Measurements from ENCODE around the gene KIFC1.
A peak's percentile ranks its signal among the peaks of the same experiment; 100 is the strongest.

The KIFC1 gene

DNA sequence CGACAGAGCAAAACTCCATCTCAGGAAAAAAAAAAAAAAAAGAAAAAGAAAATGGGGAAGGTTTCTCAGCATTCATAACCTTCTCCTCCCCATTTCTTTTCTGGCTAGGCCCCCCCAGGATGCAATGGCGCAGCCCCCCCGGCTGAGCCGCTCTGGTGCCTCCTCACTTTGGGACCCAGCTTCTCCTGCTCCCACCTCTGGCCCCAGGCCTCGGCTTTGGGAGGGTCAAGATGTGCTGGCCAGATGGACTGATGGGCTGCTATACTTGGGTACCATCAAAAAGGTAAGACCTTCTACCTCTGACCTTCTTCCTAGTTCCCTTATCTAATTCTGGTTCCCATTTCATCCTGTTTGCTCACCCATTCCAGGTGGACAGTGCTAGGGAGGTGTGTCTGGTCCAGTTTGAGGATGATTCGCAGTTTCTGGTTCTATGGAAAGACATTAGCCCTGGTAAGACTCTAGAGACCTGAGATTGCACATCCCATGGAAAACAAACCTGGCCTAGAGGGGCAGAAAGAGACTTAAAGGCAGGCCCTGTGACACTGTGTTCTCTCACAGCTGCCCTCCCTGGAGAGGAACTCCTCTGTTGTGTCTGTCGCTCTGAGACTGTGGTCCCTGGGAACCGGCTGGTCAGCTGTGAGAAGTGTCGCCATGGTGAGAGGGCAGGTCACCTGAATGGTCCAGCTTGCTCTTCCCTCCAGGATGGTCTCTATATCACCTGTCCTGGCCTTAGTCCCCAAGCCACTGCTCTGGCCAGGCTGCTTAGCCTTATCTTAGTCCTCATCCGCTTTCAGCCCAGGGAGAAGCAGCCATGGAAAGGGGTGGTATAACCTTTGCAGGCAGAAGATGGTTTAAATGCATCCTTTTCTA lies 20.8 kb downstream of the KIFC1 start:
- DNase-seq, result no peak

DNA sequence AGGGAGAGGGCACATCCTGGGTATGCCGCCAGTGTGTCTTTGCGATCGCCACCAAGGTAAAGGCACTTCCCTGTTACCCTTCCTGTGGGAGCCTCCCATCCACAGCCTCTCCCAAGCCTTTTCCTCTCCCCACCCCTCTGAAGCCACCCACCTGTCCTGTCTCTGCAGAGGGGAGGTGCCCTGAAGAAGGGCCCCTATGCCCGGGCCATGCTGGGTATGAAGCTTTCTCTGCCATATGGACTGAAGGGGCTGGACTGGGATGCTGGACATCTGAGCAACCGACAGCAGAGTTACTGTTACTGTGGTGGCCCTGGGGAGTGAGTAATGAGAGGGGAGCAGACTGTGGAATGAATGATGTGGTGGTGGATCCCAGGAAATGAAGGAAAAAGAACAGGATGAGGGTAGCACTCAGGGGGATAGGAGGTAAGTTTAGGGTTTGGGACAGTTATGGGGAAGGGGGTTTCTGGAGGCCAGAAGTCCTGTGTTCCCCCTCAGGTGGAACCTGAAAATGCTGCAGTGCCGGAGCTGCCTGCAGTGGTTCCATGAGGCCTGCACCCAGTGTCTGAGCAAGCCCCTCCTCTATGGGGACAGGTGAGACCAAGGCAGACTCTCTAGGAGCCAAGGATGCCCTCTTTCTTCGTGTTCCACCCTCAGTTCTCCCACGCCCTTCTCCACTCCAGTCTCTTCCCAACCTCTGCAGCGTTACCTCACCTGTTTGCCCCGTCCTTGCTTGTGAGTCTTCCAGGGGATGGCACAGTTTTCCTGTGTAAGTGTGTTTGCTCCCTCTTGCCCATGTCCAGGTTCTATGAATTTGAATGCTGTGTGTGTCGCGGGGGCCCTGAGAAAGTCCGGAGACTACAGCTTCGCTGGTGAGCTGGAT lies 21.9 kb downstream of the KIFC1 start:
- DNase-seq, result no peak

DNA sequence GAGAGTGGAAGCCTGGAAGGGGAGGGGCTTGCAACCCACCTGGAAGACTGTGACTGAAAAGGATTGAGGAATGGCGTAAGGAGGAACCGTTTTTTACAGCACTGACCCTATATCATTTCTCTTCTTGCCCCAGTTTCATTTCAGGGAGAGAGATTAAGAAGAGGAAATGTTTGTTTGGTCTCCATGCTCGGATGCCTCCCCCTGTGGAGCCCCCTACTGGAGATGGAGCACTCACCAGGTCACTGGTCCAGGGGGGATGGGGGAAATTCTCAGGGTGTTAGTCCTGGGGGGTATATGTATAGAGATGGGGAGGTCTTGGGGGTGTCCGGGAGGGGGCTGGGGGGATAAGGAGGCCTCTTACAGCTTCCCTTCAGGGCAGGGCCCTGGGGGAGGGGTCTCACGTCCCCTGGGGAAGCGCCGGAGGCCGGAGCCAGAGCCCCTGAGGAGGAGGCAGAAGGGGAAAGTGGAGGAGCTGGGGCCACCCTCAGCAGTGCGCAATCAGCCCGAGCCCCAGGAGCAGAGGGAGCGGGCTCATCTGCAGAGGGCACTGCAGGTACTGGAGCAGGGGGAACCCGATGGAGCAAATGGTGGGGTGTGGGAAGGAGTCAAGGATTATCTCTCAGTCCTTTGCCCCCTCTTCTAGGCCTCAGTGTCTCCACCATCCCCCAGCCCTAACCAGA lies 23.1 kb downstream of the KIFC1 start:
- no peak for DNase-seq

DNA sequence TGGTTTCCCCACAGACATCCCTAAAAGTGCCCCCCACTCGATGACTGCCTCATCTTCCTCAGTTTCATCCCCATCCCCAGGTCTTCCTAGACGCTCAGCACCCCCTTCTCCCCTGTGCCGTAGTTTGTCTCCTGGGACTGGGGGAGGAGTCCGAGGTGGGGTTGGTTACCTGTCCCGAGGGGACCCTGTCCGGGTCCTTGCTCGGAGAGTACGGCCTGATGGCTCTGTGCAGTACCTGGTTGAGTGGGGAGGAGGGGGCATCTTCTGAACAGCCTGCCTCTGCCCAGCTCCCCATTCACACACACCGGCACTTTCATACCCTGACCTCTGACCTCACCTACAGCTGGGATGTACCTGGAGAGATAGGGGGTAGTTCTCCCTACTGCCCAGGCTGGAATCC lies 24.2 kb downstream of the KIFC1 start:
- no peak for DNase-seq

DNA sequence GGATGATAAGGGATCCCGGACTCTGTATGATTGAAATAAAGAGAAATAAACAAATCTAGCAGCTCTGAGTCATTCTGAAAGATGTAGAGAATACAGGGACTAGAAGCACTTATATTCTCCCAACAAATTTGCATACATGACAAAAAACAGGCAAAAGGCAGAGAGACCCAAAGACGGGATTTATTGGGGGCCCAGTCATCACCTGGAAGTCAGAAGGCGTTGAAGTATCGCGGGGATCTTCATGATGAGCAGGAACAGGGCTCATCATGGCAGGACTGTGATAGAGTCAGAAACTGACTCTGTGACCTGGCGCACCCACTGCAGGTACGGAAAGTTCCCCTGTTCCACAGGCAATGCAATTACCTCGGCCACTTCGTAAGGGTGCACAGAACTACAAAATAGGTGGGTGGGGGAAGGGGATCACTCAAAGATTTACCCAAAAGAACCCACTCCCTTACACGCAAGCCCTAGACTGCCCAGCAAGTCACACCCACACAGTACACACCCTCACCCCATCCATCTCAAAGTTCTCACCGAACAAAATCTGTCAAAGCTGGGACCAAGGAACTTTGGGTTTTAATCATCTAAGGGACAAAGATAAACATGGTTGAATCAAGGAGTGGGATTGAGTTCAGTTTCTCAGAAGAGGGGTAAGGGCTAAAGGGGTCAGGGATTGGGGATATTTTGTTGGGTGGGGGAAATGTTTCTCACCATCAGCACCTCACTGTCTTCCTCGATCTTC lies 24.9 kb downstream of the KIFC1 start:
- no peak for DNase-seq

DNA sequence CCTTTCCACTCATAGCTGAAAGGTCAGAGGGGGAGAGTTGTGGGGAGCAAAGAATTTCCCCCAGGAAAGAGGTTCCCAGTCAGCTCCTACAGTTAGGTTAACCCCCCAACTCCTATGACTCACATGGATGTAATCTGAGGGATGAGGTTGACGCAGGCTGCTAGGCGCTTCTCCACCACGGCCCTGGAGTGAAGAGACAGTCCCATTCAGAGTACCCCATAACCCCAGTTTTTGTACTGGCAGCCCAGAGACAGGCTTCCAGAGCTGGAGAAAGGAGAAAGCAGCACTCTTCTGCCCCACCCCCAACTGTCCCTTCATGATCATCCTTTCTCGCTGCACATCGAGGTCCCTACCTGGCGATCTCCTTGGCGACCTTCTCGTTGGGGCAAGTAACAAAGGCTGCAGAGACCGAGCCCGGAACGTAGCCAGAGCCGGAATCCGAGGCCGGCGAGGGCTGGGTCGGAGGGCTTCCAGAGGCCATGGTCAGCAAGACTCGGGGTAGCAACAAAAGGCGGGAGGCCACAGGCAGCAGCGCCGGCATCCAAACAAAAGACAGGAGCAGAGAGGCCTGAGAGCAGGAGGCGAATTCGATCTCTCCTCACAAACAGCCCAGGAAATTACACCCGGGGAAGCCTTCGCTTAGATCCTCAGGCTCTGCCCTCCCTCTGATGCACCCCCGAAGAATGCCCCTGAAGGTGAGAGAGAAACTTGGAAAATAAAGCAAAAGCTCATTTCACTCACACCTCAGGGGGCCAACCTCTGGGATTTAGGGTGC lies 25.7 kb downstream of the KIFC1 start:
- DNase-seq, result no peak

DNA sequence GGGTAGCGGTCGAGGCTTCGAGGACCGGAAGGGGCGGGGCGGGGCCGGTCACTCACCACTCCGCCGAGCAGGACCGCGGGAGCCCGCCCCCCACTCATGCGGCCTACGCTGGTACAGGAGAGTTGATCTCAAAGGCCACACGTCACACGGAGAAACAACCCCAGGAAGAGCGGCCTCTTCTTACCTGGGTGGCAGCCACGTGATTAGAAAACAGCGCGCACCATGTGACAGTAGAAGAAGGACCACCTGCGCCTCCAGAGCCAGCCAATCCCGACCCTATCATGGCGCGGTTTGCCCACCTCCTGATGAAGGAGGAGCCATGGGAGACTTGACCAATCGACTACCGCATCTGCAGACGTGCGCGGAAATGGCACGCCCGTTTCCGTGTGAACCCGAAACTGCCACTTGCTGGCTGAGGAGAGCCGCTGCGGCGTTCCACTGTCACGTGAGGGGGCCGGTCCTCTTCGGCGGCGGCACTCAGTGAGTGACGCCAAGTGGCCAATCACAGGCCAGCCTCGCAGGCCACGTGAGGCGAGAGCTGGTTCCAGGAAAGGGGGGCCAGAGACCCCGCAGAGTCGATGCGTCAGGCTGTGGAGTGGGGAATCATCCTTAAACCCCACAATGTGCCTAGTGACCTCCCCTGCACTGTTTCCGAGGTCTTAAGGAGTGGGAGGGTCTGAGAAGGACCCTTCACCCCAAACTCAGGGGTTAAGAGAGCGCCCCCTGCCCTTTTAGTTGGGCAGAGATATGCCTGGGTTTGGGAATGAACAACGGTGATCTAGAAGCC lies 26.5 kb downstream of the KIFC1 start, which contains the start of gene CUTA:
Gene CUTA (minus strand): TSS at position 205 of the 787 bp plus-strand sequence. CDS start 107 bp downstream, at position 98.
- peak; percentile 100 for DNase-seq

DNA sequence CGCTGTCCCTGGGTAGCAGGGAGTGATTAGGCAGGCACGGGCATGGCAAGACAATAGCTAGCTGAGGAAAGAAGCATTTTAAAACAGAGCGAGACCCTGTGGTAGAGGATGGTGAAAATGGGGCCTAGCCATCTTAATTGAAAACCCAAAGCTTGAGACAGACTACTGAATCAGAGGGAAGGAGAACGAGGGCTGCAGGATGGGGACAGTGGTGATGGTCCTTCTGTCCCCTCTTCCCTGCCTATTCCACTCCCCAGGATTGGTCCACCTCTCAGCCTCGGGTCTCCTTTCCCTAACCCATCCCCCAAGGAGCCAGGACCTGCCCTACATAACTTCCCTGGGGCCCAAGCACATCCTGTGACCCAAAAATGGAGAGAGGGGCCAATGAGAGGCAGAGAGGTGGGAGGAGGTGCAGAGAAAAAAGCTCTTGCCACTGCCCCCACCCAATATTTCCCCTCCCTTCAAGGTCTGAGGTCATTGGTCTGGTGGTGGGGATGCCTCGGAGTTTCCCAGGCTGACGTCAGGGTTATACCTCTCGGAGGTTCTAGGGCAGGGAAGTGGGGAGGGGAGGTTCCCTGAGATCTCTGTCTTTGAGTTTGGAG lies 27.2 kb downstream of the KIFC1 start:
- DNase-seq, result no peak

DNA sequence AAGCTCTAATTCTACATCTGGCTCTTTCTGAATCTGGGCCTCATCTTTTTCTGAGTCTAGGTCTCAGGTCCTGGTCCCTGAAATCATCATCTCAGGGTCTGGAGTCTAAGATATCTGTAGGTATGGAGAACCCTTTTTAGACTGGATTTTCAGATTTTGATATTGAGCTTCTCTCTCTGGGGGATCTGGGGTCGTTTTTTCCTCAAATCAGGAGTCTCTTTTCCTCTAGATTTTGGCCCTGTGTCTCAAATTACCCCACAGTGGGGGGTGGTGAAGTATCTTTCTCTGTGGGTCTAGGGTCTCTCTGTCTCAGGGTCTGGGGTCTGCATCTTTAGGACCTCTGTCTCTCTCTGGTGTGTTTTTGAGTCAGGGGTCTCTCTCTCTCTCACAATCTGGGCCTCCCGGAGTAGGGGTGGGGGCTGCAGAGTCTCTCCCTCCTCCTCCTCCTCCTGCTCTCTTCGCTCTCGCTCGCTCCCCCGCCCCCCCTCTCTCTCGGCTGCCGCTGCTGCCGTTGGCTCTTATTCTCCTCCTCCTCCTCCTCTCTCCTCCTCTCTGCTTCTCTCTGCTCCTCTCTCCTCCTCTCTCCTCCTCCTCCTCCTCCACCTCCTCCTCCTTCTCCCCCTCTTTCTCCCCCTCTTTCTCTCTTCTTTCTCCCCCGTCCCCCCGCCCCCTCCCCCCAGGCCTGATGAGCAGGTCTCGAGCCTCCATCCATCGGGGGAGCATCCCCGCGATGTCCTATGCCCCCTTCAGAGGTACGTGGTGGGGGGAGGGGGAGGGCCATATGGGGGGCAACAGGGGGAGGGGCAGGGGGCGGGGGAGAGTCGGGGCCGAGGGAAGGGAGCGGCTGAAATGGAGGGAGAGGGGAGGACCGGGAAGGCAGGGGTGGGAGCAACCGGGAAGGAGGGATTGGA lies 28.2 kb downstream of the KIFC1 start, which contains the start of gene SYNGAP1:
Gene SYNGAP1 (plus strand): TSS at position 486 of the 911 bp plus-strand sequence. CDS start 200 bp downstream, at position 686.
- peak; percentile 60 for DNase-seq

DNA sequence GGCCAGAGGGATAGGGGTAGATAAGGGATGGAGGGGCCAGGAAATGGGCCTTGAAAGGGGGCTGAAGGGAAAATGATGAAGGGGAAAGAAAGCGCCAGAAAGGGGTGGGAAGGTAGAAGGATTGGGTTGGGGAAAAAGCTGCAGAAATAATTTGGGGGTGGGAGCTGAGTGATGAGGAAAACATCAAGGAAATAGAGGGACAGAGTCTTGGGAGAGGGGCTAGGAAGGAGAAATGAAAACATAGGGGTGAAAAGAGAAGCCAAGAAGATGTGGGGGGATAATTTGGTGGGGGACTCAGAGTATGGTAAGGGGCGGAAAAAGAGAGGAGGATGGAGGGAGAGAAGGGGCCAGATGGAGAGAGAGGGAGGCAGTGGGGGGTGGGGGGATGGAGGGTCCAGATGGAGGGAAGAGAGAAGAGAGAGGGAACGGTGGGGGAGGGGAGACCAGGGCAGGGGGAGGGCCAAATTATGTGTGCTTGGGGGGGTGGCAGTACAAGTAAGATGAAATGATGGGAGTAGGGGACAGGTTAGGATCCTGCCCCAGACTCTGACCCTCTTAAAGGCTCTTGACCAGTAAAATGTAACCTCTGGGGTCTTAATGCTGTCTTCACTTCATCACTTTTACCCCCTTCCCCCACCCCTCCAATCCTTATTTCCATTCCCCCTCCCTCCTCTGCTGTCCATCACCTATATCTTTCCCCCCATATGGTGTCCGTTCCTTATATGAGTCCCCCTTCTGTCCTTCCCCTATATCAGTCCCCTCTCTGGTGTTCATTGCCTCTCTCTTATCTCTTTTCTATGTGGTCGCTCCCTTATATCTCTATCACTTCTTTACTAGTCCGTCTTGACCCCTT lies 29.1 kb downstream of the KIFC1 start:
- peak; percentile 64 for DNase-seq

DNA sequence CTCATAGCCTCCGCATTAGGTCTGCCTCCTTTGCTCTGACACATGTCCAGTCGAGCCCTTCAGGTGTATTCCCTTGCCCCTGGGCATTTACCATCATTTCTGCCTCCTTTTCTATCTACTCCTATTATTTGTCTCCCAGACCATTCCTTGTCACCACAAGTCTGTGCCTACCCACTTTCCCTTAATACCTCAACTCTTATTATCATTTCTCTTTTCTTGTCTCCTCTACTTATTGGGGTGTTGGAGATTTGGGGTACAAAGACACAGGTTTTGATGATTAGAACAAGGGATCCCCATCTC lies 29.7 kb downstream of the KIFC1 start:
- no peak for DNase-seq

DNA sequence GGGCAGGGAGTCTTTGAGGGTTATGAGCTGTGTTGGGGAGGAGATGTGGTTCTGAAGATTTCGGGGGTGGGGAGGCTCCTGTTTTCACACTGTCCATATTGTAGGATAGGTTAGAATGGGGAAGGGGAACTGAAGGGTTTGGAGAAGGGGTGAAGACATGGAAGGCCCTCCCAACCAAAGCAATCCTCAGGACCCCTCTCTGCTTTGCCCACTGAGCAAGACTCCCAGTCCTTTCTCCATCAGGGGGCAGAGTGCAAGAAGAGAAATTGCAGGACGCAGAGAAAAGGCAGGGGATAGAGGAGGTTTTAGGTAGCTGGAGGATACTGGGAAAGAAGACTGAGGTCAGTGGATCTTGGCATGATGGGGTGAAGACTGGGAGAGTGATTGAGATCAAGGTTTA lies 32.2 kb downstream of the KIFC1 start:
- no peak for DNase-seq

DNA sequence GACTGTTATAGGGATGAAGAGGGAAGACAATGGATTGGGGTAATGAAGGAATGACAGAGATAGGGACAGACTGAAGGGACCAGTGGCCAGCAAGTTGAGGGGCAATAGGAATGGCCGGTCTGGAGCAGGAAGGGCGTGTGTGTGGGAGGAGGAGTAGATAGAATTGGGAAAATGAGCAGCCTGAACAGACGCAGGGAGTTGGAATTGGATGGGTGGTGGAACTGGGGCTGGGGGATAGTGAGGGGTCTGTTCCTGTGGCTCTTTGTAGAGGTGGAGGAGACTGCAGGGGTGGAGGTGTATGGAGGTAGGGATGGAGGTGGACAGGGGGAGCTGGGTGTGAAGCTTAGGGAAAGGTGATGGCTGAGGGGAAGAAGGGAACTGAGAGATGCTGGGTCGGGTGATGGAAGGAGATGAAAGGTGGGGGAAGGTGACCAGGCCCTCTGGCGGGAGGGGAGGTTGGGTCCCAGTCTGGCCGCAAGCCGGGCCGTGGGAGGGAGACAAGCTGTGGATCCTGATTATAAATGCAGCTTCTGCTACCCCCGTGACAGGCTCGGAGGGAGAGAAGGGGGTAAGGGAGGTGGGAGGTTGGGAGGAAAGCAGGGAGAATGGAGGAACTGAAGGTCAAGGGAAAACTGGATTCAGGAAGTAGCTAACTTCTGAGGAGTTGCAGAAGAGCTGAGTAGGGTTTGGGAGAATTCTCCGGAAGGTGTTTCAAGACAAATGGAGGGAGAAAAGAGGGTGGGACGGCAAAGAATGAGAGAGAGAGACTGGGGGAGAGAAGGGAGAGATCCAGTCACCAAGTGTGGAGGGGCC lies 33.4 kb downstream of the KIFC1 start:
- peak; percentile 36 for DNase-seq

DNA sequence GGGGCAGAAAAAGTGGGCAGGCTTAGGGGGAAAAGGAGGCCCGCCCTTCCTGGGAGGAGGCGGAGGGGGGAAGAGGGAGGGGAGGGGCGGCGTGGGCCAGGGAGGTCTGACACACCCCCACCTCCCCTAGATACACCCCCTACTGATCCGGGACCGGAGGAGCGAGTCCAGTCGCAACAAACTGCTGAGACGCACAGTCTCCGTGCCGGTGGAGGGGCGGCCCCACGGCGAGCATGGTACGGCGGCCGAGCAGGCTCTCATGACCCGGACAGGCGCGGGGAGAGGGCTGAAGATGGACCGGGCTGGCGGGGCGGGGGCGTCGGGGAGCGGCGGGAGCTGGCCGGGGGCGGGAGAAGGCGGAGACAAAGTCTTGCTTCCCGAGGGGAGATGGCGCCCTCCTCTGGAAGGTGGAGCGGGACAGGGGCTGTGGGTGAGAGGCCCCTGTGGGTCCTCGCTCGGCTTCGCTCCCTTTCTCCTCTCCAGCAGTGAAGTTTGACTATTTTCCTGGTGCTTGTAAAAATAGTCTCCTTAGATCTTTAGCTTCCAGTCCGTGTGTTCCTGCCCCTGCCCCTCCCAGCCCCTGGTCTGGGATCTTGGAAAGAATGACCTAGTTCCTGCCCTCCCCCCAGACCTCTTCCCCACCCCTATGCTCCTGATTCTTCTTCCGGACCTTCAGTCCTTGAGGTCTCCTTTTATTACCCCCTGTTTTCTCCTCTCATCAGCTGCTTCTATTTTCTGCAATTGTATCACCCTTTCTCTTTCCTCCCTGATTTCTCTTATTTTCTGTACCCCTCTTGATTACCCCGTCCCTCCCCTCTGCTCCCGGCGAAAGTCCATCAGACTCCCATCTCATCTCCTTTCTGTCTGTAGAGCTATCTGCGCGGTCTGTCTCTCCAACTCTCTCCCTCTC lies 34.3 kb downstream of the KIFC1 start:
- peak; percentile 86 for DNase-seq

DNA sequence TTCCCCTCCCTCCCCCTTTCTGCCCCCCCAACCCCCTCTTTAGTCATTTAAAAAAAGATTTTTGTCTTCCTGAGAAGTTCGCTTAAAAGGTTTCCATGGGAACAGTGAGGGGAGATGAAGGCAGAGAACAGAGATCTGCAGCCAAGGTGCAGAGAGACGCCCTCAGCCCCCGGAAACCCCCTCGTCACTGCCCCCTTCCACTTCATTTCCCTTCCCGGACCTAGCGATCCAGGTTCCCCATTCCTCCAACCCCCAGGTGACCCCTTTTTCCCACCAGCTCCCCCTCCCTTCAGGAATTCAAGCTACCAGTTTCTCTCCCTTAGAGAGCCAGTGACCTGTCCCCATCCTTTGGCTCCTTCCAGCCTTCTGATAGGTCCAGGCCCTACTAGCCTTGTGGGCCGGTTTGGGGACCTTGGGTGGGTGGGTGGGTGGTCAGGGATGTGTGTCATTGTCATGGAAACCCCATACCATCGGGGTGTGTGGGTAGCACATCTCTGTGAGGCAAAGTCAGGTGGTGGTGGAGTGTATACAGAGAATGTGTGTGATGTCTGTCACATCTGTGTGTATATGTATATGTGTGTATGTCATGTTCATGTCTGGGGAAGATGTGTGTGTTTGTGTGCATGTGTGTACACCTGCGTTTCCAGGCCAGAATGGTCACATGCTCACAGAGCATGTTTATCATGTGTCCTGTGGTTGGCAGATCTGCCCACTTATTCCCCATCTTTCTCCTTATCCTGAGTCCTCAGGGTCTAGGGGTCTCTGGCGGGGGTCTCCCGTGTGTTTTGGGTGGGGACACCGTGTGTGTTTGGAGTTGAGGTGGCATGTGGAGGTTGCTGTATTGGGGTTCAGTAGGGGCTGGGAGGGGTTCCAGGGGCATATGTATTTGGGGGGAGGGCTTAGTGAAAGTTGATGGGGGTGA lies 35.2 kb downstream of the KIFC1 start:
- DNase-seq, result peak; percentile 41
